Uterus (tissue), 4 donors: ENCODE measurements around the gene PRKAA2. TPM values are rescaled to one million over a fixed set of nuclear protein-coding genes. Genes with fewer than 3 reads are reported as not detected.
A peak's percentile ranks its signal among the peaks of the same experiment; 100 is the strongest.

Experiments used
- DNase-seq, 2 donors: peaks; one replicate each; pipeline ENCODE4 v3.0.0-alpha.2; 2019 to 2020
- H3K27ac ChIP-seq, 2 donors: fragments of 200-600 bp; sonication (generic); 1 replicate in 1 of 2; 2 replicates in 1 of 2; pipeline ENCODE4 v1.5.1; 2016 to 2018
- H3K27me3 ChIP-seq, 2 donors: fragments of 200-600 bp; sonication (generic); one replicate each; pipeline ENCODE4 v1.5.1; 2018 to 2019; ENCODE audit warnings: control low read depth in 1 of 2
- H3K36me3 ChIP-seq, 2 donors: fragments of 200-600 bp; sonication (generic); one replicate each; pipeline ENCODE4 v1.5.1; 2019; ENCODE audit warnings: control low read depth in 1 of 2
- H3K4me1 ChIP-seq, 2 donors: fragments of 200-600 bp; sonication (generic); one replicate each; pipeline ENCODE4 v1.5.1; 2018 to 2019; ENCODE audit warnings: control low read depth in 1 of 2
- H3K4me3 ChIP-seq, 2 donors: fragments of 200-600 bp; sonication (generic); 1 replicate in 1 of 2; 2 replicates in 1 of 2; pipeline ENCODE4 v1.5.1; 2018 to 2019; ENCODE audit warnings: mild to moderate bottlenecking in 1 of 2
- H3K9me3 ChIP-seq, 2 donors: fragments of 200-600 bp; sonication (generic); one replicate each; pipeline ENCODE4 v1.5.1; 2019; ENCODE audit warnings: control low read depth in 1 of 2
- CTCF ChIP-seq, 4 experiments: fragments of 200-600 bp in 2 of 4; fragments of 450-650 bp in 2 of 4; sonication (generic) in 2 of 4; IDR thresholded peaks; one replicate each; pipeline ENCODE4 v1.5.1; 2016 to 2019; ENCODE audit warnings: antibody characterized with exemption in 4 of 4, mild to moderate bottlenecking in 2 of 4, moderate library complexity in 1 of 4
- POLR2A ChIP-seq, 2 donors: fragments of 450-650 bp; IDR thresholded peaks; one replicate each; pipeline ENCODE4 v1.6.1; 2016; ENCODE audit warnings: antibody characterized with exemption in 2 of 2, mild to moderate bottlenecking in 1 of 2, moderate library complexity in 1 of 2
- intact Hi-C: fragments of 100-400 bp; cut with DNase I; formaldehyde crosslinking; loops from one replicate; pipeline ENCODE4 v1.15.1; 2023; ENCODE audit warnings: low total_unique reads
- total RNA-seq, 4 donors: library from RNA; depleted of rRNA in 3 of 4; stranded (reverse); fragments of >200 nt in 3 of 4; gene quantifications; one replicate each; pipeline versions ENCODE4 v1.1.0 to v1.2.4, GENCODE V29; 2014 to 2023
- donor health status: DM: yes; HTN: yes; CAD: no.

Gene PRKAA2
- total RNA-seq, 4 donors from 2014 or later = 2.8 to 10.0 (median 7.4) TPM

DNA sequence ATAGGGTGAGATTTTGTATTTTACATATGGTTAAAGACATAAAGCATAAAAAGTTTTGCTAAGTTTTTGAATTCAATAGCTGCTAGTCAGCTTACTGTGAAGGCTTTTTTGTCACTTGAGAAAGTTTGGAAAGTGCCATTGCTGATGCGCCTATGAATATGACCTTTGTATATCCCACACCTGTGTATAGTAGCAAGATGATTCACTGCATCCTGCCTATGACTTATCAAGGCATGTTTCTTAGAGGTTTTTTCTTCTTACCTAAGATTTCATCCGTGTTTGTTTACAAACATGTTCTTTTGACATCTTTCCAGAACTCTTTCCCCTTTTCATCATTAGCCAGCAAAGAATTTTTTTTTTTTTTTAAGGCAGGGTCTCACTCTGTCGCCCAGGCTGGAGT, 51.5 kb downstream of the PRKAA2 start:
- TF ChIP-seq CTCF (IDR thresholded peaks at IDR 0.05) = no peak
- TF ChIP-seq POLR2A (IDR thresholded peaks at IDR 0.05) = no peak
- no peaks in the 10 kb centered on the region for H3K4me1 ChIP-seq
- H3K27ac ChIP-seq = no peak overlapping the region
- no peaks in the 10 kb centered on the region for H3K9me3 ChIP-seq
- no peaks in the 10 kb centered on the region for H3K36me3 ChIP-seq
- H3K27me3 ChIP-seq = no peaks in the 10 kb centered on the region
- DNase-seq = no peak
- intact Hi-C loops = no loop called here
- no peak overlapping the region for H3K4me3 ChIP-seq

- H3K4me3 ChIP-seq = no peak overlapping the region
- H3K36me3 ChIP-seq = no peaks in the 10 kb centered on the region
- no peak overlapping the region for H3K27ac ChIP-seq
- no peaks in the 10 kb centered on the region for H3K4me1 ChIP-seq
- intact Hi-C loops = no loop called here
- TF ChIP-seq POLR2A (IDR thresholded peaks at IDR 0.05) (no peak), CTCF (IDR thresholded peaks at IDR 0.05) (no peak)
- peaks cover 0 to 4% of the 10 kb centered on the region in 2 donors for H3K9me3 ChIP-seq
- H3K27me3 ChIP-seq = no peaks in the 10 kb centered on the region
- DNase-seq = no peak
These were observed 58.6 kb downstream of the PRKAA2 start for GRCh38 chr1:56703747-56704146.

- no peak for DNase-seq
- H3K27me3 ChIP-seq = no peaks in the 10 kb centered on the region
- no peaks in the 10 kb centered on the region for H3K4me1 ChIP-seq
- intact Hi-C loops = no loop called here
- H3K4me3 ChIP-seq = no peak overlapping the region
- no peak overlapping the region for H3K27ac ChIP-seq
- TF ChIP-seq CTCF (IDR thresholded peaks at IDR 0.05) (no peak), POLR2A (IDR thresholded peaks at IDR 0.05) (no peak)
- no peaks in the 10 kb centered on the region for H3K36me3 ChIP-seq
- H3K9me3 ChIP-seq = peaks cover 0 to 4% of the 10 kb centered on the region in 2 donors
These were observed 62.3 kb downstream of the PRKAA2 start for GRCh38 chr1:56707379-56707778.

- H3K27ac ChIP-seq = no peak overlapping the region
- TF ChIP-seq POLR2A (IDR thresholded peaks at IDR 0.05) = no peak
- peak; percentile 47 to 65 (median 58) for TF ChIP-seq CTCF (IDR thresholded peaks at IDR 0.05)
- intact Hi-C loops = no loop called here
- H3K9me3 ChIP-seq = no peaks in the 10 kb centered on the region
- peak in 1 of 2 donors; percentile 13 for DNase-seq
- no peak overlapping the region for H3K4me3 ChIP-seq
- no peaks in the 10 kb centered on the region for H3K36me3 ChIP-seq
- no peaks in the 10 kb centered on the region for H3K4me1 ChIP-seq
- no peaks in the 10 kb centered on the region for H3K27me3 ChIP-seq
These were observed 64.3 kb downstream of the PRKAA2 start for GRCh38 chr1:56709269-56709880.

DNA sequence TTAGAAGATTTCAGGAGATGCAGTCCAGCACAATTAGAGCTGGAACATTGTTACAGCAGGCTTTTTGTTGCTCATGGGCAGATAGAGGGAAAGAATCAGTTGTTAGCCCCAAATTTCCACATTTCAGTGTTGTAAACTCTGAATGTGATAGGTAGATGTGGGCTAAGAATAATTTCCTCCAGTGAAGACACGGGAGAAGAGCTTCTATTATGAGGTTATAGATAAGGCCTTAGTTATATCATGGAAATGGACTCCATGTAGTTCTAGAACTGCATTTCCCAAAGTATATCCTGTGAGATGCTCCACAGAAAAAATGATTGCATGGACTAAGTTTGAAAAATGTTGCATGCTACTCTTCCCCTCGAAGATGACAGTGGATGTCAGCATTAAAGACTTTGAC, 64.9 kb downstream of the PRKAA2 start:
- no peak overlapping the region for H3K27ac ChIP-seq
- DNase-seq = no peak
- H3K4me3 ChIP-seq = no peak overlapping the region
- no peaks in the 10 kb centered on the region for H3K36me3 ChIP-seq
- H3K4me1 ChIP-seq = no peaks in the 10 kb centered on the region
- H3K27me3 ChIP-seq = no peaks in the 10 kb centered on the region
- no peaks in the 10 kb centered on the region for H3K9me3 ChIP-seq
- intact Hi-C loops = no loop called here
- no peak for TF ChIP-seq CTCF (IDR thresholded peaks at IDR 0.05)
